ENCODE measurements around the gene ELMOD3.

Gene ELMOD3

GRCh38 chr2:85397925-85398331 is 43.4 kb downstream of the ELMOD3 start:
- no peaks in the 10 kb centered on the region for H3K27me3 ChIP-seq (ENCODE audit: control insufficient read depth in 1 of 2, insufficient read depth in 2 of 2, low read length in 2 of 2)
- no peak overlapping the region for H3K27ac ChIP-seq (ENCODE audit: low read depth, low read length)
- H3K9me3 ChIP-seq (ENCODE audit: low read length) = no peaks in the 10 kb centered on the region
- H3K9ac ChIP-seq (ENCODE audit: low read length) = no peak overlapping the region
- peaks cover 21% of the 10 kb centered on the region for H3K4me1 ChIP-seq (ENCODE audit: insufficient read depth, low read length)
- H3K4me3 ChIP-seq (ENCODE audit: low read depth in 1 of 2, low read length in 2 of 2) = no peak overlapping the region
- H3K36me3 ChIP-seq (ENCODE audit: insufficient read depth, low read length) = peaks cover 9% of the 10 kb centered on the region

GRCh38 chr2:85398426-85399182 is 44.0 kb downstream of the ELMOD3 start:
- H3K9me3 ChIP-seq (ENCODE audit: low read length) = no peaks in the 10 kb centered on the region
- no peak overlapping the region for H3K9ac ChIP-seq (ENCODE audit: low read length)
- no peaks in the 10 kb centered on the region for H3K27me3 ChIP-seq (ENCODE audit: control insufficient read depth in 1 of 2, insufficient read depth in 2 of 2, low read length in 2 of 2)
- no peak overlapping the region for H3K27ac ChIP-seq (ENCODE audit: low read depth, low read length)
- peaks cover 9% of the 10 kb centered on the region for H3K36me3 ChIP-seq (ENCODE audit: insufficient read depth, low read length)
- H3K4me1 ChIP-seq (ENCODE audit: insufficient read depth, low read length) = peaks cover 21% of the 10 kb centered on the region
- no peak overlapping the region for H3K4me3 ChIP-seq (ENCODE audit: low read depth in 1 of 2, low read length in 2 of 2)

- Histone ChIP-seq H3K4me1 (ENCODE audit: insufficient read depth, low read length) (peaks cover 21% of the 10 kb centered on the region), H3K9ac (ENCODE audit: low read length) (no peak overlapping the region), H3K27ac (ENCODE audit: low read depth, low read length) (no peak overlapping the region), H3K4me3 (ENCODE audit: low read depth in 1 of 2, low read length in 2 of 2) (no peak overlapping the region), H3K9me3 (ENCODE audit: low read length) (no peaks in the 10 kb centered on the region), H3K36me3 (ENCODE audit: insufficient read depth, low read length) (peaks cover 9% of the 10 kb centered on the region), H3K27me3 (ENCODE audit: control insufficient read depth in 1 of 2, insufficient read depth in 2 of 2, low read length in 2 of 2) (no peaks in the 10 kb centered on the region)
These were observed 44.5 kb downstream of the ELMOD3 start for GRCh38 chr2:85399183-85399455.

- no peaks in the 10 kb centered on the region for H3K9me3 ChIP-seq (ENCODE audit: low read length)
These were observed 45.5 kb downstream of the ELMOD3 start for GRCh38 chr2:85400023-85400422.

GRCh38 chr2:85400541-85401463 is 46.2 kb downstream of the ELMOD3 start:
- no peak overlapping the region for H3K27ac ChIP-seq (ENCODE audit: low read depth, low read length)
- H3K36me3 ChIP-seq (ENCODE audit: insufficient read depth, low read length) = peaks cover 9% of the 10 kb centered on the region
- no peaks in the 10 kb centered on the region for H3K9me3 ChIP-seq (ENCODE audit: low read length)
- no peak overlapping the region for H3K4me3 ChIP-seq (ENCODE audit: low read depth in 1 of 2, low read length in 2 of 2)
- peaks cover 21% of the 10 kb centered on the region for H3K4me1 ChIP-seq (ENCODE audit: insufficient read depth, low read length)
- H3K27me3 ChIP-seq (ENCODE audit: control insufficient read depth in 1 of 2, insufficient read depth in 2 of 2, low read length in 2 of 2) = no peaks in the 10 kb centered on the region
- no peak overlapping the region for H3K9ac ChIP-seq (ENCODE audit: low read length)

More at GRCh38 chr2:85400023-85400422, 45.5 kb downstream of the ELMOD3 start:
- Histone ChIP-seq H3K4me1 (ENCODE audit: insufficient read depth, low read length) (peaks cover 21% of the 10 kb centered on the region), H3K36me3 (ENCODE audit: insufficient read depth, low read length) (peaks cover 9% of the 10 kb centered on the region), H3K4me3 (ENCODE audit: low read depth in 1 of 2, low read length in 2 of 2) (no peak overlapping the region), H3K27me3 (ENCODE audit: control insufficient read depth in 1 of 2, insufficient read depth in 2 of 2, low read length in 2 of 2) (no peaks in the 10 kb centered on the region), H3K9ac (ENCODE audit: low read length) (no peak overlapping the region), H3K27ac (ENCODE audit: low read depth, low read length) (no peak overlapping the region)

GRCh38 chr2:85401464-85401805 is 46.9 kb downstream of the ELMOD3 start:
- H3K4me3 ChIP-seq (ENCODE audit: low read depth in 1 of 2, low read length in 2 of 2) = no peak overlapping the region
- no peak overlapping the region for H3K27ac ChIP-seq (ENCODE audit: low read depth, low read length)

GRCh38 chr2:85401844-85402243 is 47.3 kb downstream of the ELMOD3 start:
- H3K9ac ChIP-seq (ENCODE audit: low read length) = no peak overlapping the region
- H3K27ac ChIP-seq (ENCODE audit: low read depth, low read length) = no peak overlapping the region
- no peak overlapping the region for H3K4me3 ChIP-seq (ENCODE audit: low read depth in 1 of 2, low read length in 2 of 2)
- H3K4me1 ChIP-seq (ENCODE audit: insufficient read depth, low read length) = peaks cover 11% of the 10 kb centered on the region
- no peaks in the 10 kb centered on the region for H3K9me3 ChIP-seq (ENCODE audit: low read length)
- peaks cover 9% of the 10 kb centered on the region for H3K36me3 ChIP-seq (ENCODE audit: insufficient read depth, low read length)
- no peaks in the 10 kb centered on the region for H3K27me3 ChIP-seq (ENCODE audit: control insufficient read depth in 1 of 2, insufficient read depth in 2 of 2, low read length in 2 of 2)

More at GRCh38 chr2:85401464-85401805, 46.9 kb downstream of the ELMOD3 start:
- Histone ChIP-seq H3K9ac (ENCODE audit: low read length) (no peak overlapping the region), H3K4me1 (ENCODE audit: insufficient read depth, low read length) (peaks cover 15% of the 10 kb centered on the region), H3K9me3 (ENCODE audit: low read length) (no peaks in the 10 kb centered on the region), H3K27me3 (ENCODE audit: control insufficient read depth in 1 of 2, insufficient read depth in 2 of 2, low read length in 2 of 2) (no peaks in the 10 kb centered on the region), H3K36me3 (ENCODE audit: insufficient read depth, low read length) (peaks cover 9% of the 10 kb centered on the region)

GRCh38 chr2:85405201-85406059 is 50.9 kb downstream of the ELMOD3 start:
- no peaks in the 10 kb centered on the region for H3K9me3 ChIP-seq (ENCODE audit: low read length)
- H3K27ac ChIP-seq (ENCODE audit: low read depth, low read length) = no peak overlapping the region
- no peaks in the 10 kb centered on the region for H3K36me3 ChIP-seq (ENCODE audit: insufficient read depth, low read length)
- no peak overlapping the region for H3K9ac ChIP-seq (ENCODE audit: low read length)
- H3K27me3 ChIP-seq (ENCODE audit: control insufficient read depth in 1 of 2, insufficient read depth in 2 of 2, low read length in 2 of 2) = no peaks in the 10 kb centered on the region
- H3K4me1 ChIP-seq (ENCODE audit: insufficient read depth, low read length) = peaks cover 13% of the 10 kb centered on the region
- no peak overlapping the region for H3K4me3 ChIP-seq (ENCODE audit: low read depth in 1 of 2, low read length in 2 of 2)

- Histone ChIP-seq H3K36me3 (ENCODE audit: insufficient read depth, low read length) (no peaks in the 10 kb centered on the region), H3K4me3 (ENCODE audit: low read depth in 1 of 2, low read length in 2 of 2) (no peak within 1 kb of the TSS), H3K27me3 (ENCODE audit: control insufficient read depth in 1 of 2, insufficient read depth in 2 of 2, low read length in 2 of 2) (no peaks in the 10 kb centered on the region), H3K9me3 (ENCODE audit: low read length) (no peaks in the 10 kb centered on the region), H3K4me1 (ENCODE audit: insufficient read depth, low read length) (peaks cover 23% of the 10 kb centered on the region), H3K27ac (ENCODE audit: low read depth, low read length) (peak within 1 kb of the TSS; percentile 34), H3K9ac (ENCODE audit: low read length) (no peak within 1 kb of the TSS)
These were observed 55.4 kb downstream of the ELMOD3 start, which contains the start of gene CAPG for GRCh38 chr2:85409845-85410583. Gene CAPG (minus strand): TSS chr2:85410366. CDS start chr2:85402145, 8,221 bp downstream.

- Histone ChIP-seq H3K36me3 (ENCODE audit: insufficient read depth, low read length) (no peaks in the 10 kb centered on the region), H3K4me3 (ENCODE audit: low read depth in 1 of 2, low read length in 2 of 2) (no peak overlapping the region), H3K27ac (ENCODE audit: low read depth, low read length) (no peak overlapping the region), H3K9me3 (ENCODE audit: low read length) (no peaks in the 10 kb centered on the region), H3K9ac (ENCODE audit: low read length) (no peak overlapping the region), H3K27me3 (ENCODE audit: control insufficient read depth in 1 of 2, insufficient read depth in 2 of 2, low read length in 2 of 2) (no peaks in the 10 kb centered on the region), H3K4me1 (ENCODE audit: insufficient read depth, low read length) (peaks cover 23% of the 10 kb centered on the region)
These were observed 56.2 kb downstream of the ELMOD3 start for GRCh38 chr2:85410584-85411404.

Data from muscle layer of colon (tissue), 2 donors.